Upper lobe of left lung (tissue), 6 donors: ENCODE data around the gene PALLD. TPM values are rescaled to one million over a fixed set of nuclear protein-coding genes. Genes with fewer than 3 reads are reported as not detected.
"Not testable (repeated sequence)": the region's sequence is repeated elsewhere in the genome, so short reads cannot be mapped to it uniquely, and the experiment has no call there.

ENCODE experiments used
- ATAC-seq, 2 donors: fragments of 200-7000 bp; cut with Tn5 transposase; one replicate each; pipeline ENCODE4 v1.9.1; 2022; ENCODE audit warnings: mild to moderate bottlenecking in 2 of 2, moderate library complexity in 2 of 2; ENCODE audit not compliant: low FRiP score in 2 of 2
- DNase-seq, 2 donors: peaks; one replicate each; pipeline ENCODE4 v3.0.0-alpha.2; 2019 to 2020
- H3K27ac ChIP-seq, 4 donors: fragments of 200-600 bp; sonication (generic); one replicate each; pipeline ENCODE4 v1.5.1; 2016 to 2019
- H3K27me3 ChIP-seq, 4 donors: fragments of 200-600 bp; sonication (generic); one replicate each; pipeline ENCODE4 v1.5.1; 2017 to 2019
- H3K36me3 ChIP-seq, 4 donors: fragments of 200-600 bp; sonication (generic); one replicate each; pipeline ENCODE4 v1.5.1; 2016 to 2019
- H3K4me1 ChIP-seq, 4 donors: fragments of 200-600 bp; sonication (generic); one replicate each; pipeline ENCODE4 v1.5.1; 2018 to 2019
- H3K4me3 ChIP-seq, 4 donors: fragments of 200-600 bp; sonication (generic); one replicate each; pipeline ENCODE4 v1.5.1; 2017 to 2019; ENCODE audit warnings: mild to moderate bottlenecking in 2 of 4, moderate library complexity in 1 of 4
- H3K9me3 ChIP-seq, 4 donors: fragments of 200-600 bp; sonication (generic); one replicate each; pipeline ENCODE4 v1.5.1; 2018 to 2019
- CTCF ChIP-seq, 6 experiments: fragments of 450-650 bp in 4 of 6; fragments of 200-600 bp in 2 of 6; sonication (generic) in 2 of 6; IDR thresholded peaks; one replicate each; pipeline ENCODE4 v1.5.1; 2016 to 2019; ENCODE audit warnings: antibody characterized with exemption in 6 of 6
- EP300 ChIP-seq, 4 donors: sonication (generic); formaldehyde crosslinking; IDR thresholded peaks; one replicate each; pipeline ENCODE4 v1.5.1; 2017; ENCODE audit warnings: antibody characterized with exemption in 4 of 4, control low read depth in 2 of 4
- POLR2A ChIP-seq, 4 donors: fragments of 450-650 bp; IDR thresholded peaks; one replicate each; pipeline ENCODE4 v1.5.1; 2016 to 2017; ENCODE audit warnings: antibody characterized with exemption in 4 of 4, mild to moderate bottlenecking in 2 of 4
- POLR2AphosphoS5 ChIP-seq, 2 donors: sonication (generic); formaldehyde crosslinking; IDR thresholded peaks; one replicate each; pipeline ENCODE4 v1.5.1; 2017; ENCODE audit warnings: antibody characterized with exemption in 2 of 2
- WGBS, 2 donors: methylation state at CpG; one replicate each; pipeline ENCODE4 v1.1.5; 2017 to 2018; 5-methylcytosine and 5-hydroxymethylcytosine counted together
- total RNA-seq, 6 donors: library from RNA; depleted of rRNA in 4 of 6; stranded (reverse); fragments of >200 nt in 4 of 6; gene quantifications; one replicate each; pipeline versions ENCODE4 v1.1.0 to v1.2.1, GENCODE V29; 2016 to 2021
- donor health status: DM: no; HTN: no; CAD: no; lungs with moderate emphysema.
- donor health status: DM: no; HTN: yes; CAD: no; lungs with severe emphysema.

Gene PALLD
- total RNA-seq = 100 to 1,000 TPM in 4 of 6 donors, 10 to 100 TPM in 2; 63.9 to 175 (median 134) TPM

GRCh38 chr4:168496834-168497233 lies at the start of gene PALLD:
Gene PALLD, plus strand, starts transcription at chr4:168497052.
- no peaks in the 10 kb centered on the region for H3K36me3 ChIP-seq
- H3K9me3 ChIP-seq = no peaks in the 10 kb centered on the region
- no peak within 1 kb of the TSS for H3K4me3 ChIP-seq
- H3K27me3 ChIP-seq = no peaks in the 10 kb centered on the region
- TF ChIP-seq EP300 (IDR thresholded peaks at IDR 0.05) (no peak), POLR2AphosphoS5 (IDR thresholded peaks at IDR 0.05) (no peak), CTCF (IDR thresholded peaks at IDR 0.05) (no peak), POLR2A (IDR thresholded peaks at IDR 0.05) (no peak)
- H3K4me1 ChIP-seq = no peaks in the 10 kb centered on the region
- 24 to 43% methylated on average over 5 of the region's 5 CpGs for WGBS, 2 donors
- DNase-seq = no peak
- H3K27ac ChIP-seq = no peak within 1 kb of the TSS
- peak in 1 of 2 donors; percentile 61 for ATAC-seq

- ATAC-seq, H3K4me3 ChIP-seq, DNase-seq, H3K27me3 ChIP-seq, H3K9me3 ChIP-seq, H3K27ac ChIP-seq, H3K4me1 ChIP-seq: not testable (repeated sequence)
- WGBS, 2 donors = 87 to 93% methylated on average over 3 of the region's 3 CpGs
- H3K36me3 ChIP-seq = peaks cover 0 to 23% (median 0%) of the 10 kb centered on the region in 4 donors
These were observed 47.8 kb upstream of the PALLD start for GRCh38 chr4:168449063-168449462.

- peak in 1 of 2 donors; percentile 42 for DNase-seq
- Histone ChIP-seq H3K4me3 (no peak overlapping the region), H3K27me3 (no peaks in the 10 kb centered on the region), H3K27ac (peak overlapping the region in 2 of 4 donors; percentile 17 to 18), H3K36me3 (peaks cover 0 to 23% (median 0%) of the 10 kb centered on the region in 4 donors), H3K4me1 (peaks cover 0 to 3% (median 0%) of the 10 kb centered on the region in 4 donors), H3K9me3 (no peaks in the 10 kb centered on the region)
- TF ChIP-seq POLR2AphosphoS5 (IDR thresholded peaks at IDR 0.05) (no peak), POLR2A (IDR thresholded peaks at IDR 0.05) (no peak), EP300 (IDR thresholded peaks at IDR 0.05) (no peak), CTCF (IDR thresholded peaks at IDR 0.05) (no peak)
- peak in 1 of 2 donors; percentile 86 for ATAC-seq
- WGBS, 2 donors = 65 to 69% methylated on average over 5 of the region's 5 CpGs
These were observed 47.0 kb upstream of the PALLD start for GRCh38 chr4:168449719-168450452.

GRCh38 chr4:168451331-168451730 lies 45.5 kb upstream of the PALLD start:
- no peak for TF ChIP-seq EP300 (IDR thresholded peaks at IDR 0.05)
- no peak for TF ChIP-seq POLR2AphosphoS5 (IDR thresholded peaks at IDR 0.05)
- TF ChIP-seq POLR2A (IDR thresholded peaks at IDR 0.05) = no peak
- TF ChIP-seq CTCF (IDR thresholded peaks at IDR 0.05) = no peak
- DNase-seq (no peak), ATAC-seq (peak in 1 of 2 donors; percentile 31)
- peaks cover 0 to 33% (median 5%) of the 10 kb centered on the region in 4 donors for H3K36me3 ChIP-seq
- peaks cover 0 to 3% (median 0%) of the 10 kb centered on the region in 4 donors for H3K4me1 ChIP-seq
- 84% methylated on average over 2 of the region's 2 CpGs for WGBS, 2 donors
- H3K27ac ChIP-seq = peak overlapping the region in 1 of 4 donors; percentile 42
- H3K9me3 ChIP-seq = no peaks in the 10 kb centered on the region
- no peaks in the 10 kb centered on the region for H3K27me3 ChIP-seq
- H3K4me3 ChIP-seq = no peak overlapping the region

GRCh38 chr4:168451744-168452390 lies 45.0 kb upstream of the PALLD start:
- peak in 1 of 2 donors; percentile 73 for ATAC-seq
- H3K27me3 ChIP-seq = no peaks in the 10 kb centered on the region
- peak overlapping the region in 1 of 4 donors; percentile 42 for H3K27ac ChIP-seq
- H3K9me3 ChIP-seq = no peaks in the 10 kb centered on the region
- peaks cover 0 to 33% (median 5%) of the 10 kb centered on the region in 4 donors for H3K36me3 ChIP-seq
- TF ChIP-seq POLR2AphosphoS5 (IDR thresholded peaks at IDR 0.05) (no peak), EP300 (IDR thresholded peaks at IDR 0.05) (no peak), CTCF (IDR thresholded peaks at IDR 0.05) (no peak), POLR2A (IDR thresholded peaks at IDR 0.05) (no peak)
- peaks cover 0 to 3% (median 0%) of the 10 kb centered on the region in 4 donors for H3K4me1 ChIP-seq
- WGBS, 2 donors = 75 to 78% methylated on average over 1 of the region's 1 CpG
- no peak overlapping the region for H3K4me3 ChIP-seq
- DNase-seq = no peak
